Common myeloid progenitor, CD34-positive (primary cell): ENCODE measurements around the gene ALK.

ENCODE experiments used
- CTCF ChIA-PET: fragments of 350-600 bp; sonication (Branson Sonifier 250); formaldehyde crosslinking; loops from one replicate; lab custom pipeline; 2021; ENCODE audit warnings: antibody characterized with exemption; lab: Charles Lee
- POLR2A ChIA-PET: fragments of 350-600 bp; sonication (Branson Sonifier 250); formaldehyde crosslinking; loops from one replicate; lab custom pipeline; 2021; ENCODE audit warnings: antibody characterized with exemption; lab: Charles Lee
- DNase-seq, 3 donors: peaks; one replicate each; pipeline versions ENCODE4 v3.0.0 to v3.0.0-alpha.2; 2013
- H3K27ac ChIP-seq, 2 experiments: 1 replicate in 1 of 2; 2 replicates in 1 of 2; pipeline ENCODE4 v1.7.0; 2013; ENCODE audit warnings: inconsistent platforms in 2 of 2, low read length in 2 of 2, mild to moderate bottlenecking in 2 of 2, low read depth in 1 of 2, moderate library complexity in 1 of 2; ENCODE audit not compliant: severe bottlenecking in 2 of 2, insufficient read depth in 1 of 2, poor library complexity in 1 of 2
- H3K27me3 ChIP-seq, 5 experiments: replicated peaks in 2 of 5; 1 replicate in 3 of 5; 2 replicates in 2 of 5; pipeline versions ENCODE4 v1.6.1 to v1.7.0; 2013; ENCODE audit warnings: low read length in 4 of 5, mild to moderate bottlenecking in 2 of 5, moderate library complexity in 2 of 5, inconsistent platforms in 1 of 5; ENCODE audit not compliant: insufficient read depth in 5 of 5, control insufficient read depth in 4 of 5
- H3K36me3 ChIP-seq, 4 experiments: 1 replicate in 2 of 4; 2 replicates in 2 of 4; pipeline versions ENCODE4 v1.6.1 to v1.7.0; 2013; ENCODE audit warnings: low read length in 3 of 4, control low read depth in 1 of 4, mild to moderate bottlenecking in 1 of 4; ENCODE audit not compliant: control insufficient read depth in 4 of 4, insufficient read depth in 4 of 4
- H3K4me1 ChIP-seq, 4 experiments: 1 replicate in 3 of 4; 2 replicates in 1 of 4; pipeline versions ENCODE4 v1.6.1 to v1.7.1; 2013; ENCODE audit warnings: low read length in 3 of 4, mild to moderate bottlenecking in 3 of 4, control low read depth in 1 of 4, inconsistent platforms in 1 of 4, moderate library complexity in 1 of 4; ENCODE audit not compliant: control insufficient read depth in 4 of 4, insufficient read depth in 4 of 4; ENCODE audit errors: control extremely low read depth in 1 of 4
- H3K4me3 ChIP-seq, 7 experiments: 1 replicate in 4 of 7; 2 replicates in 3 of 7; pipeline versions ENCODE4 v1.5.1 to v1.7.0; 2013; ENCODE audit warnings: mild to moderate bottlenecking in 7 of 7, low read length in 6 of 7, moderate library complexity in 6 of 7, inconsistent platforms in 2 of 7, low read depth in 2 of 7, control low read depth in 1 of 7; ENCODE audit not compliant: insufficient read depth in 4 of 7, control insufficient read depth in 1 of 7; ENCODE audit errors: extremely low read depth in 1 of 7
- H3K9me3 ChIP-seq, 5 experiments: 1 replicate in 4 of 5; 2 replicates in 1 of 5; pipeline versions ENCODE4 v1.6.1 to v1.7.1; 2013; ENCODE audit warnings: low read length in 4 of 5, mild to moderate bottlenecking in 2 of 5, inconsistent platforms in 1 of 5, low read depth in 1 of 5, moderate library complexity in 1 of 5; ENCODE audit not compliant: control insufficient read depth in 4 of 5, insufficient read depth in 2 of 5; ENCODE audit errors: control extremely low read depth in 1 of 5
- WGBS: methylation state at CpG from one replicate; pipeline ENCODE4 v1.1.5; 2013; ENCODE audit not compliant: insufficient coverage; 5-methylcytosine and 5-hydroxymethylcytosine counted together

Gene ALK

GRCh38 chr2:29165362-29166241, 755.8 kb downstream of the ALK start:
- Histone ChIP-seq H3K36me3 (peaks cover 5 to 53% (median 24%) of the 10 kb centered on the region in 4 experiments), H3K4me3 (no peak overlapping the region), H3K9me3 (peaks cover 0 to 6% (median 0%) of the 10 kb centered on the region in 5 experiments), H3K27ac (no peak overlapping the region), H3K4me1 (no peaks in the 10 kb centered on the region), H3K27me3 (no peaks in the 10 kb centered on the region)
- DNase-seq: no peak
- ChIA-PET POLR2A (no interaction called here), CTCF (interaction anchor here (1.5 kb wide), 1 partner anchor 12 kb away, joined by 4 read pairs; no protein-coding TSS in a partner anchor)
- WGBS: 93% methylated on average over 6 of the region's 8 CpGs

GRCh38 chr2:29164091-29164846, 757.1 kb downstream of the ALK start:
- Histone ChIP-seq H3K4me3 (no peak overlapping the region), H3K4me1 (no peaks in the 10 kb centered on the region), H3K27ac (no peak overlapping the region), H3K36me3 (peaks cover 7 to 52% (median 30%) of the 10 kb centered on the region in 4 experiments), H3K27me3 (no peaks in the 10 kb centered on the region), H3K9me3 (peaks cover 0 to 6% (median 0%) of the 10 kb centered on the region in 5 experiments)
- no peak for DNase-seq
- POLR2A ChIA-PET: no interaction called here
- no CpG with 5 or more reads among the region's 5 CpGs for WGBS
- CTCF ChIA-PET: interaction anchor here (1.1 to 1.2 kb wide), 2 partner anchors 13 to 34 kb away, joined by 3 read pairs; no protein-coding TSS in a partner anchor

- Histone ChIP-seq H3K27me3 (no peaks in the 10 kb centered on the region), H3K4me3 (no peak overlapping the region), H3K36me3 (peaks cover 6 to 57% (median 32%) of the 10 kb centered on the region in 4 experiments), H3K9me3 (no peaks in the 10 kb centered on the region), H3K4me1 (no peaks in the 10 kb centered on the region), H3K27ac (no peak overlapping the region)
- no peak for DNase-seq
- 100% methylated on average over 1 of the region's 1 CpG for WGBS
- CTCF ChIA-PET: interaction anchor here (0.7 to 0.9 kb wide), 2 partner anchors 127 to 566 kb away, joined by 3 to 4 read pairs; no protein-coding TSS in a partner anchor
- POLR2A ChIA-PET: no interaction called here
Measured at GRCh38 chr2:29162204-29162928, 759.0 kb downstream of the ALK start.

- POLR2A ChIA-PET: no interaction called here
Measured at GRCh38 chr2:29160184-29160583, 761.2 kb downstream of the ALK start.

GRCh38 chr2:29159125-29159524, 762.3 kb downstream of the ALK start:
- Histone ChIP-seq H3K4me1 (no peaks in the 10 kb centered on the region), H3K36me3 (peaks cover 9 to 66% (median 34%) of the 10 kb centered on the region in 4 experiments), H3K27me3 (no peaks in the 10 kb centered on the region), H3K4me3 (no peak overlapping the region), H3K9me3 (no peaks in the 10 kb centered on the region), H3K27ac (no peak overlapping the region)
- no CpG with 5 or more reads among the region's 1 CpG for WGBS
- POLR2A ChIA-PET: no interaction called here
- CTCF ChIA-PET: no interaction called here
- DNase-seq: no peak

More at GRCh38 chr2:29160184-29160583, 761.2 kb downstream of the ALK start:
- Histone ChIP-seq H3K27ac (no peak overlapping the region), H3K4me1 (no peaks in the 10 kb centered on the region), H3K27me3 (no peaks in the 10 kb centered on the region), H3K9me3 (no peaks in the 10 kb centered on the region), H3K4me3 (no peak overlapping the region), H3K36me3 (peaks cover 9 to 60% (median 31%) of the 10 kb centered on the region in 4 experiments)
- no peak for DNase-seq
- no CpG with 5 or more reads among the region's 5 CpGs for WGBS
- CTCF ChIA-PET: no interaction called here

GRCh38 chr2:29157131-29157530, 764.3 kb downstream of the ALK start:
- no peaks in the 10 kb centered on the region for H3K4me1 ChIP-seq
- POLR2A ChIA-PET: interaction anchor here (0.6 kb wide), 1 partner anchor 52 kb away, joined by 3 read pairs; no protein-coding TSS in a partner anchor
- H3K27me3 ChIP-seq: no peaks in the 10 kb centered on the region
- H3K9me3 ChIP-seq: no peaks in the 10 kb centered on the region
- peaks cover 9 to 84% (median 37%) of the 10 kb centered on the region in 4 experiments for H3K36me3 ChIP-seq
- H3K27ac ChIP-seq: no peak overlapping the region
- no peak for DNase-seq
- CTCF ChIA-PET: interaction anchor here (1.3 kb wide), 1 partner anchor 29 kb away, joined by 3 read pairs; no protein-coding TSS in a partner anchor
- H3K4me3 ChIP-seq: no peak overlapping the region
- 100% methylated on average over 2 of the region's 4 CpGs for WGBS
